OCI-LY3 (cell line): ENCODE measurements around the gene LYSMD1.

Experiments
- H2AFZ ChIP-seq: fragments of 200-600, 300-600 bp; shearing (Covaris generic); 2 replicates; pipeline ENCODE4 v1.6.0; 2014; ENCODE audit warnings: antibody characterized with exemption, low read depth, low read length
- H3K27ac ChIP-seq: fragments of 200-600, 300-600 bp; sonication (generic); 2 replicates; pipeline ENCODE4 v1.5.1; 2014; ENCODE audit warnings: mild to moderate bottlenecking, low read length, moderate library complexity, mixed read lengths
- H3K27me3 ChIP-seq: fragments of 200-600, 300-600 bp; sonication (generic); 2 replicates; pipeline ENCODE4 v1.6.1; 2014; ENCODE audit warnings: low read depth, low read length, mixed read lengths
- H3K36me3 ChIP-seq: fragments of 200-600, 300-600 bp; sonication (generic); replicated peaks from 2 replicates; pipeline ENCODE3; 2014; ENCODE audit warnings: low read depth, low read length, mixed read lengths
- H3K4me1 ChIP-seq: fragments of 300-600, 200-600 bp; sonication (generic); 2 replicates; pipeline ENCODE4 v1.6.1; 2014; ENCODE audit warnings: low read length, mixed read lengths
- H3K4me2 ChIP-seq: fragments of 200-600, 300-600 bp; sonication (generic); 2 replicates; pipeline ENCODE4 v1.6.1; 2014; ENCODE audit warnings: low read length, mixed read lengths
- H3K4me3 ChIP-seq: fragments of 300-600, 200-600 bp; sonication (generic); 2 replicates; pipeline ENCODE4 v1.5.1; 2014; ENCODE audit warnings: antibody characterized with exemption, mild to moderate bottlenecking, low read length, moderate library complexity
- H3K79me2 ChIP-seq: fragments of 300-600, 200-600 bp; shearing (Covaris generic); 2 replicates; pipeline ENCODE4 v1.6.1; 2014; ENCODE audit warnings: mild to moderate bottlenecking, low read length, mixed read lengths
- H3K9ac ChIP-seq: fragments of 300-600, 200-600 bp; shearing (Covaris generic); 2 replicates; pipeline ENCODE4 v1.6.0; 2014; ENCODE audit warnings: mild to moderate bottlenecking, low read length, moderate library complexity
- H3K9me3 ChIP-seq: fragments of 200-600, 300-600 bp; shearing (Covaris generic); 2 replicates; pipeline ENCODE4 v1.6.1; 2014; ENCODE audit warnings: low read length, mixed read lengths; ENCODE audit not compliant: insufficient read depth
- H4K20me1 ChIP-seq: fragments of 200-600, 300-600 bp; sonication (generic); 2 replicates; pipeline ENCODE4 v1.6.1; 2016; ENCODE audit warnings: low read length, mixed read lengths; ENCODE audit not compliant: insufficient read depth
- EZH2phosphoT487 ChIP-seq: fragments of 200-600 bp; shearing (Covaris generic); IDR thresholded peaks from 2 replicates; pipeline ENCODE4 v1.6.1; 2018; ENCODE audit warnings: antibody characterized with exemption, mixed run types, low read depth
- TF ChIP-seq, protein P1 (sequence below): fragments of 200-600, 300-600 bp; sonication (generic); IDR thresholded peaks from 2 replicates; pipeline ENCODE4 v1.5.1; 2014; ENCODE audit warnings: antibody characterized with exemption, low read length, low read depth

LYSMD1 gene

DNA sequence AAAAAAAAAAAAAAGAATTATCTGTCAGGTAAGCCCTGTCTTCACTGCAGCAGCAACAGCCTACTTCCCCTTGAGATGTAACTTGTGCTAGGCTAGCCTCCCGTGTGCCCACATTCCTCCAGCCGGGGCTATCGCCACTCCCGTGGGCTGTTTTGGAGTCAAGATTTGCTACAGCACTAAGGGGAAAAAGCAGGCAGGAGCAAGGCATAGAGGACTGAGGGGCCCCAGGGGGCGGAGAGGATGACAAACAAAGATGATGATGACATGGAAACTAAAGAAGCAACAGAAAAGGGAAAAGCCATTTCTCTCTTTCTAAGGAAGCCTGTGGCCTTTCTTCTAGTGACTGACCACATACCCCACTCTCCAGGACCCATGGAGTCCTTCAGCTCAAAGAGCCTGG lies 7.4 kb downstream of the LYSMD1 start:
- H3K9ac ChIP-seq = no peak overlapping the region
- no peak overlapping the region for H2AFZ ChIP-seq
- peaks cover 27% of the 10 kb centered on the region for H3K4me1 ChIP-seq
- H4K20me1 ChIP-seq = no peaks in the 10 kb centered on the region
- TF ChIP-seq, protein P1, sequence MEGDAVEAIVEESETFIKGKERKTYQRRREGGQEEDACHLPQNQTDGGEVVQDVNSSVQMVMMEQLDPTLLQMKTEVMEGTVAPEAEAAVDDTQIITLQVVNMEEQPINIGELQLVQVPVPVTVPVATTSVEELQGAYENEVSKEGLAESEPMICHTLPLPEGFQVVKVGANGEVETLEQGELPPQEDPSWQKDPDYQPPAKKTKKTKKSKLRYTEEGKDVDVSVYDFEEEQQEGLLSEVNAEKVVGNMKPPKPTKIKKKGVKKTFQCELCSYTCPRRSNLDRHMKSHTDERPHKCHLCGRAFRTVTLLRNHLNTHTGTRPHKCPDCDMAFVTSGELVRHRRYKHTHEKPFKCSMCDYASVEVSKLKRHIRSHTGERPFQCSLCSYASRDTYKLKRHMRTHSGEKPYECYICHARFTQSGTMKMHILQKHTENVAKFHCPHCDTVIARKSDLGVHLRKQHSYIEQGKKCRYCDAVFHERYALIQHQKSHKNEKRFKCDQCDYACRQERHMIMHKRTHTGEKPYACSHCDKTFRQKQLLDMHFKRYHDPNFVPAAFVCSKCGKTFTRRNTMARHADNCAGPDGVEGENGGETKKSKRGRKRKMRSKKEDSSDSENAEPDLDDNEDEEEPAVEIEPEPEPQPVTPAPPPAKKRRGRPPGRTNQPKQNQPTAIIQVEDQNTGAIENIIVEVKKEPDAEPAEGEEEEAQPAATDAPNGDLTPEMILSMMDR = no peak
- no peak for TF ChIP-seq EZH2phosphoT487
- H3K36me3 ChIP-seq = peaks cover 8% of the 10 kb centered on the region
- no peak overlapping the region for H3K4me3 ChIP-seq
- no peaks in the 10 kb centered on the region for H3K79me2 ChIP-seq
- no peak overlapping the region for H3K27ac ChIP-seq
- no peaks in the 10 kb centered on the region for H3K27me3 ChIP-seq
- no peaks in the 10 kb centered on the region for H3K9me3 ChIP-seq
- no peak overlapping the region for H3K4me2 ChIP-seq

DNA sequence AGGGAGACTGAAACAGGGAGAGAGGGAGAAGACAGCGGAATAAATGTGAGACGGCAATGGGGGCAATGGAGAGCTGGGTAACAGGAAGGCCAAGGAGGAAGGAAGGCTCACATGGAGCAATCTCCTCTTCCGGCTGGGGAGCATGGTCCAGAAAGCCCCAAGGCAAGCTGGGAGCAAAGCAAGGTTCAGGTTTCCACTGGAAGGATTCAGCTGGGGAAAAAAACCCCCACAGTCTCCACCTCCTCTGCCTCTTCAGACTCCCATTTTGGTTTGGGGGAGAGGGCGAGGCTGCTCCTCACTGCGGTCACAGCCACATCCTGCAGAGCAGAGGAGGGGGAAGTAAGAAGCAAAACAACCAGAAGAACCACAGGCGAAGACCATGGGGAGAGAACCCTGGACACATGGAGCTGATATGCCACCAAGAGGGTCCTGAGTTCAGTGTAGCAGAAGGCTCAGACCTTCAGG lies 8.6 kb downstream of the LYSMD1 start:
- H2AFZ ChIP-seq = no peak overlapping the region
- peaks cover 27% of the 10 kb centered on the region for H3K4me1 ChIP-seq
- H3K9me3 ChIP-seq = no peaks in the 10 kb centered on the region
- peak overlapping the region; percentile 31 for H3K9ac ChIP-seq
- H3K79me2 ChIP-seq = no peaks in the 10 kb centered on the region
- TF ChIP-seq EZH2phosphoT487 = no peak
- TF ChIP-seq, protein P1 = no peak
- peak overlapping the region; percentile 19 for H3K27ac ChIP-seq
- peak overlapping the region; percentile 72 for H3K4me3 ChIP-seq
- peaks cover 8% of the 10 kb centered on the region for H3K36me3 ChIP-seq
- H3K27me3 ChIP-seq = no peaks in the 10 kb centered on the region
- H4K20me1 ChIP-seq = no peaks in the 10 kb centered on the region
- peak overlapping the region; percentile 55 for H3K4me2 ChIP-seq

DNA sequence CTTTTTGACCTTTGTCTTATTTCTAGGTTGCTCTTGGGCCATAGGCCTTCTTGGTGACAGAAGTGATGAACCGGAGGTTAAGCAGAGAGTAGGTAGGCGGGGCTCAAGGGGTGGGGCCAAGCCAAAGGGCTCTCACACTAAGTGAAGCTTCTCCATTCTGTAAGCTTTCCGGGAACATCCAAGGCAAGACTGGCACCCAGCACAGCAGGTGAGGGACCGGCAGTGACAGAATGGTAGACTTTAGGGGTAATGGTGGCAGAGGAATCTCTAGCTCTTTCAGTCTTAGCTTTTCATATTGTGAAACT lies 9.2 kb downstream of the LYSMD1 start, which contains the start of gene TNFAIP8L2:
Gene TNFAIP8L2 (plus strand): TSS at position 135 of the 305 bp plus-strand sequence. CDS start 2,049 bp downstream, outside the sequence.
- H3K4me2 ChIP-seq = peak within 1 kb of the TSS; percentile 55
- H4K20me1 ChIP-seq = no peaks in the 10 kb centered on the region
- H3K79me2 ChIP-seq = no peaks in the 10 kb centered on the region
- H2AFZ ChIP-seq = peak within 1 kb of the TSS; percentile 43; the same call in 1 of the 2 replicates
- H3K4me3 ChIP-seq = peak within 1 kb of the TSS; percentile 72
- H3K4me1 ChIP-seq = peaks cover 27% of the 10 kb centered on the region
- peak within 1 kb of the TSS; percentile 31 for H3K9ac ChIP-seq
- H3K27ac ChIP-seq = peak within 1 kb of the TSS; percentile 19
- TF ChIP-seq EZH2phosphoT487 = no peak
- TF ChIP-seq, protein P1 = no peak
- H3K27me3 ChIP-seq = no peaks in the 10 kb centered on the region
- no peaks in the 10 kb centered on the region for H3K9me3 ChIP-seq
- peaks cover 6% of the 10 kb centered on the region for H3K36me3 ChIP-seq

DNA sequence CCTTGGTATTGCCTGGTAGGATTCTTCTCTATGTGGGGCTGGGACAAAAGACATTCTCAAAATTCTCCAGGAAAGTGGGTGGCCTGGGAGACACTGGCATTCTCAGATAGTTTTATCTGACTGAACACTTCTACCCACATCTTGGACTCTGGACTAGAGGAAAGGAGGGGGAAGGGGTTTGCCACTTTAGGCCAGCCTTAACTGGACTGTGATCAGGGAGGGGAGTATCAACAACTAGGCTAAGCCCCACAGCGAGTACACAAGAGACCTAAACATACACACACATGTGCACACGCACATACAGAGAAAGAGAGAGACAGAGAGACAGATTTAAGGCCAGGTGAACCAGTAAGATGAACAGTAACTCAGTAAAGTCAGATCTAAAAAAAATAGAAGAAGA lies 18.0 kb downstream of the LYSMD1 start:
- Histone ChIP-seq H3K4me1 (peaks cover under 1% of the 10 kb centered on the region; the same call in 1 of the 2 replicates), H3K4me2 (no peak overlapping the region), H3K4me3 (no peak overlapping the region), H3K9ac (no peak overlapping the region), H3K27me3 (no peaks in the 10 kb centered on the region), H3K9me3 (no peaks in the 10 kb centered on the region), H4K20me1 (no peaks in the 10 kb centered on the region), H3K36me3 (no peaks in the 10 kb centered on the region), H2AFZ (no peak overlapping the region), H3K27ac (no peak overlapping the region), H3K79me2 (no peaks in the 10 kb centered on the region)
- TF ChIP-seq, protein P1 = no peak
- TF ChIP-seq EZH2phosphoT487 = no peak
